T-helper 1 cell treated with Interleukin-12 subunit alpha and Interleukin-12 subunit beta and Interleukin-4 antibody, amounts not matched to agents 30 ng/mL and 1 ng/mL, for 36 hours (primary cell): Measurements from ENCODE around the gene CELF2. TPM values are rescaled to one million over a fixed set of nuclear protein-coding genes. Genes with fewer than 3 reads are reported as not detected.
"Not testable (repeated sequence)": the region's sequence is repeated elsewhere in the genome, so short reads cannot be mapped to it uniquely, and the experiment has no call there.

ENCODE experiments used
- intact Hi-C: fragments of 100-400 bp; cut with micrococcal nuclease; formaldehyde crosslinking; loops from one replicate; pipeline ENCODE4 v1.15.1; 2024
- total RNA-seq: library from RNA; stranded (reverse); gene quantifications from 2 replicates; pipeline ENCODE4 v1.2.3, GENCODE V29; 2022

CELF2 gene
- total RNA-seq, 1 donor from 2014 or later: 155 TPM

DNA sequence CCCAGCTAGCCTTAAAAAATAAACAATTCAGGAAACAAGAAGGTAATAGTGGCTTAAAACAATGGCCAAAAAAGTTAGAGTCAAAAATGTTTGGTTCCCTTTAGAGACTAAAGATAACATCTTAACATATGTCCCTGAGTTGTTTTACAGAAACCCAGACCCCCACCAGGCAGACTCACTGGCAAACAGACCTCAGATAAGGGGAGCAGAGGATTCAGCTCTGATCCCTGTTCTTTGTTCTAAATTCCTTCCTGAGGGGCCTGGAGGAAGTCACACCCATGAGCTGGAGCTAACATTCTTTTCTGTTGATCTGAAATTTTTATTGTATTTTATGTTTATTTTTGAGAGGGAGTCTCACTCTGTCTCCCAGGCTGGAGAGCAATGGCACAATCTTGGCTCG is 346.6 kb downstream of the CELF2 start:
- intact Hi-C loops: no loop called here

DNA sequence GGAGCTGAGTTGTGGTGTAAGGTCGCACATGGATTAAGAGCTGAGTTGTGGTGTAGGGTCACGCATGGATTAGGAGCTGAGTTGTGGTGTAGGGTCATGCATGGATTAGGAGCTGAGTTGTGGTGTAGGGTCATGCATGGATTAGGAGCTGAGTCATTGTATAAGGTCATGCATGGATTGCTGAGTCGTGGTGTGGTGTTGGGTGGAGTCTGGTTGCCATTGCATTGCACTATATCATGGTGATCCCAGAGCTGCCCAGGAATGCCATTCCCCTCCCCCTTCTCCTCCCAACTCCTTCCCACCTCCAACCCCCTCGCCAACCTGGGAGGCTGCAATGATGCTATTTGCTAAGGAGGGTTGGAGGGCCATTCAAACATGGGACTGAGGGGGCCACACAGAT is 349.2 kb downstream of the CELF2 start:
- intact Hi-C loops: not testable (repeated sequence)

DNA sequence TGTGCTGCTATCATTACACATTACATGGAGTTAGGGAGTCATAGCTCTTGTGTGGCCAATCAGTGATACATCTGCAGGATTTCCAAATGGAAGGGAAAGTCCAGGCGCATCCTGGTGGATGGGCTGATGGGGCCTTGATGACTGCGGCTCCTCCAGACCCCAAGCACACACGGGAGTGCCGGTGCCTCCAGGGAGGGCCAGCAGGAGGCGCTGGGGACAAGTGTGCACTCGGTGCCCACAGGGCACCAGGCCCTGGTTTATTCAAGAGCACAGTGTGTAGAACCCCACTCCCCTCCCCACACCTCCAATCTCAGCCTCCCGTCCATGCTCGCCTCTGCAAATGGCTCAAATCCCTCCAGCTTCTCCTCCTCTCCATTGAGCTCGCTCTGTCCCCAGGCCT is 349.8 kb downstream of the CELF2 start:
- intact Hi-C loops: no loop called here

DNA sequence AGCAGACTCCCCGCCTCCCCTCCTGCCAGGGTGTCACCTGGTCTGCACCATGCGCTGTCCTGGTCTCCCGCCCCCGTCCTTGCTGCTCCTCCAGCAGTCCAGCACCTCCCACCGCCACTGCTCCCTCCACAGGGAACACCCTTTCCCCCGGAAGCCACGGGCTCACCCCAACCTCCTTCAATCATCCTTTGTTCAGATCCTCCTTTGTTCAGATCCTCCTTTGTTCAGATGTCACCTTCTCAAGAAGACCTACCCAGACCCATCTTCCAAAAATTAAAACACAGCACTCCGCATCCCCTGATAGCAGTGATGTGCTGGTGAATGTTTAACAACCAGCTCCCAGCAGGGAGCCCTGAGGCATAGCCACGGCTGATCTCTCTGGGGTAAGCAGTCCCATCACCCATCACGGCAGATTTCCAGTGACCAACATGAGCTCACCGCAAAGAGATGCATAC is 356.1 kb downstream of the CELF2 start:
- intact Hi-C loops: no loop called here

DNA sequence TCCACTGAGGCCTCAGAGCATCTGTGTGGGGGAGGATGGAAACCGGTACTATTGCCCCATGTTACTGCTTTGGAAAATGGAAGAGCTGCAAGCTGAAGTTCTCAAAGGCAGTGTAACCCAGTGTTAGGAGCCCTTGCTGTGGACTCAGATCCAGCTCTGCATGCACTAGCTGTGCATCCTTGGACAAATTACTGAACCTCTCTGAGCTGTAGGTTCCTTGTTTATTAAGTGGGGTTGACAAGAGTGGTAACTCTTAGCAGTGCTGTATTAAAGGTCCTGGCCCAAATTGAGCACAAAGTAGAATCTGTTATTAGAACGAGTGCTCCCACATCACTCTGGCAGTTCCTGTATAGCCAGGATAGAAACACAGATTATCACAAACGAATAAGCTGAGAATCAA is 359.6 kb downstream of the CELF2 start:
- intact Hi-C loops: no loop called here

DNA sequence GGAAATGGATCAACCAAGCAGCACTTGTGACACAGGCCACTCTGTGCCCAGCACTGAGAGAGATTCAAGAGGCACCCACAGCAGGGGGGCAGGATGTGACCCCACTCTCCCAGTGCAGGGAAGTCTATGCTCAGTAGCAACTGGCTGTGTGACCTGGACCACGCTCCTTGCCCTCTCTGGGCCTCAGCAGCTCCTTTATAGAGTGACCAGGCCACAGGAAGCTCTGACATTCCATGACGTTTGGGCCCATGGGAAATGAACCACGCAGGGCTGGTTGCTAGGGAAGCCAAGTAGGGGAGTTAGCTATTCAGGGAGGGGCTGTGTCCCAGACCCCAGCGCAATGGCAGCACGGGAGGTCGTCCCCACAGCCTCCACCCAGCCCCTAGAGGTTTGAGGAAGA is 361.2 kb downstream of the CELF2 start:
- intact Hi-C loops: no loop called here

DNA sequence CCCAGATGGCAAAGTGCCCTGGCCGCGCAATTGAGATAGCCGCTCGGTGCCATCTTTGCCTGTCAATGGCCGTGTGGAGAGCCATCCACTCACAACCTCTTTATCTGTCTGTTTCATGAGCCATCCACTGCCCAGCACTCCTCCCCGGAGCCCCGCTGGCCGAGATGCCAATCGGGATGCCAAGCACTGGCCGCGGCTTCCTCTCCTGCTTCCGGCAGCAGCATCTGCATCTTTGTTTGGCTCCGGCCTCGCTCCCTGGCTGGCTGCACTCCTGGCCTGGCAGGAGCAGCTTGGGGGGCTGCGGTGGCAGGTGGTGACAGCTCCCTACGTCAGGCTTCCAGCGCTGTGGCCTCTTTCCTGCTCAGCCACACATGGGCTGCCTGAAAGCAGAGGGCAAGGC is 362.1 kb downstream of the CELF2 start:
- intact Hi-C loops: no loop called here

DNA sequence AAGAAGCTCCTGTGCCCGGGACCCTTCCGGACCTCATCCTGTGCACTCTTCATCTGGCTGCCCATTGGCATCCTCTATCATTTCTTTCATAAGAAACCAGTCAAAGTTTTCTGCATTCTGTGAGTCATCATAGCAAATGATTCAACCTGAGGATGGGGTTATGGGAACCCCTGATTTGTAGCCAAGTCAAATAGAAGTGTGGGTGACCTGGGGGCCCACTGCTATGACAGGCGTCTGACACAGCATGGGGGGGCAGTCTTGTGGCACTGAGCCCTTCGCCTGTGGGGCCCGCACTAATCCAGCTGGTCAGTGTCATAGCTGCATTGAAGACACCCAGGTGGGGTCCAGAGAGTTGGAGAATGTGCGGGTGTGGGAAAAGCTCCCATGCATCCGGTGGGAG is 363.4 kb downstream of the CELF2 start:
- intact Hi-C loops: no loop called here

DNA sequence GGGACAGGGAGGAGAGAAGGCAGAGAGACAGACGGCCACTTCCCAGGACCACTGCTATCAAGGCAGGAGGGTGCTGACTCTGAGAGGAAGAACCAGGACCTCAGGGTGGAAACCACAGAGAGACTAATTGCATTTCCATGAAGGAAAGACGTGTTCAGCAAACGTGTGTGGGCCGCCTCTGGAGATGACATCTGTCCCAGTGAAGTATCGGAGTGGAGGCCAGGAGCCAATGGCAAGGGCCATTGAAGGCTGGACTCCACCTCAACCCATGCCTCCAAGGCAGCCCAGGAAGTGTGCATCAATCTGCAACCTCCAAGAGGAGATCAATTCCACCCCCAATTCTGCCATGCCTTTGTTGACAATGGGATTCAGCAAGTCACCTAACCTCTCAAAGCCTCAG is 363.8 kb downstream of the CELF2 start:
- intact Hi-C loops: no loop called here

DNA sequence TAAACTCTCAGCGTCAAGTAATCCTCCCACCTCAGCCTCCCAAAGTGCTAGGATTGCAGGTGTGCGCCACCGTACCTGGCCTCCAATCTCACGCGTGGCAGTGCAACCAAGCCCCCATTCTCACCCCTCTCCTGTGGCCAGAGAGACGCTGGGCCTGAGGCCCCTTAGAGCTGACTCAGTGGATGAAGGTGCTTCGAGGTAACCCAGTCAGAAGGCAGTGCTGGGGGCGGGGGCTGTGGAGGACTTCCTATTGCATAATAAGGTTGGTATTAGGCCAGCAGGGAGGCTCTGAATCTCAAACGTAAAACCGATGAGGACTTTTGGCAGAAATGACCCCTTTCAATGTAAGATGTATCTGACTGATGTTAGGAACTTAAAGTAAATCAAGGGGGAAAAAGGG is 364.5 kb downstream of the CELF2 start:
- intact Hi-C loops: no loop called here

DNA sequence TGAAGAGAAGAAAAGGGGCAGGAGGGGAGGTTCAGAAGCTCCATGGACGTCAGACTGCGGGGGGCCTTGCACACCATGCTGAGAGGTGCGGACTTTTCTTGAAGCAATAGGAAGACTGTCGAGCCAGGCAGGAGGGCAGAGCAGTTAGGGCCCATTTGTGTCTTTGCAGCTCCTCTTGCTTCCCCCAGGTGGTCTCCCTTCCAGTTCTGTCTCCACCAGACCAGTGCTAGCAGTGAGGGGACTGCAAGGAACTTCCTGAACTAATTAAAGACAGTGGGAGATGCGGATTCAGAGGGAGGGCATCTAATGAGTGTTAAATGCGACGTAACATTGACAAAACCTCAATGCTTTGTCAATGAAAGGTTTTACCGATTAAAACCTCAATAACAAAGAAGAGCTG is 368.4 kb downstream of the CELF2 start:
- intact Hi-C loops: no loop called here
